Adrenal gland (tissue), 12 donors: ENCODE results near the gene PKDREJ. TPM values are rescaled to one million over a fixed set of nuclear protein-coding genes. Genes with fewer than 3 reads are reported as not detected.
A peak's percentile ranks its signal among the peaks of the same experiment; 100 is the strongest.

Experiments
- DNase-seq, 7 donors: peaks; one replicate each; pipeline ENCODE4 v3.0.0-alpha.2; 2019 to 2020
- H3K27ac ChIP-seq, 5 donors: fragments of 200-600 bp; sonication (generic) in 4 of 5; 1 replicate in 3 of 5; 2 replicates in 2 of 5; pipeline versions ENCODE4 v1.5.1 to v1.8.0; 2016 to 2020; ENCODE audit warnings: mild to moderate bottlenecking in 1 of 5
- H3K27me3 ChIP-seq: fragments of 200-600 bp; 2 replicates; pipeline ENCODE4 v1.8.0; 2021
- H3K36me3 ChIP-seq, 2 donors: fragments of 200-600 bp; replicated peaks in 1 of 2; 1 replicate in 1 of 2; 2 replicates in 1 of 2; pipeline versions ENCODE4 v1.5.1 to v1.8.0; 2018 to 2022
- H3K4me1 ChIP-seq, 2 donors: fragments of 200-600 bp; replicated peaks in 1 of 2; 1 replicate in 1 of 2; 2 replicates in 1 of 2; pipeline versions ENCODE4 v1.5.1 to v1.8.0; 2018 to 2021
- H3K4me3 ChIP-seq, 4 donors: fragments of 200-600 bp; sonication (generic) in 3 of 4; one replicate each; pipeline ENCODE4 v1.5.1; 2016 to 2018
- H3K9me3 ChIP-seq, 3 donors: fragments of 200-600 bp; sonication (generic) in 1 of 3; replicated peaks in 1 of 3; 1 replicate in 2 of 3; 2 replicates in 1 of 3; pipeline versions ENCODE4 v1.5.1 to v1.8.0; 2016 to 2021
- POLR2A ChIP-seq, 2 donors: fragments of 450-650 bp; IDR thresholded peaks; one replicate each; pipeline ENCODE4 v1.6.1; 2017; ENCODE audit warnings: antibody characterized with exemption in 2 of 2, mild to moderate bottlenecking in 2 of 2, moderate library complexity in 1 of 2
- WGBS, 4 donors: extraction: QIAGEN DNeasy Blood & Tissue Kit in 2 of 4; methylation state at CpG; one replicate each; pipeline versions ENCODE4 v1.1.5 to v1.1.7; 2013 to 2017; 5-methylcytosine and 5-hydroxymethylcytosine counted together
- intact Hi-C, 2 donors: fragments of 100-400 bp; cut with DNase I; formaldehyde crosslinking; loops; one replicate each; pipeline versions ENCODE4 v1.14.1 to v1.15.0; 2022 to 2023
- polyA plus RNA-seq, 3 donors: library from polyadenylated mRNA; stranded (reverse); fragments of 200-250 nt in 2 of 3; fragments of 350-450 nt in 1 of 3; fragmentation: Illumina TruSeq in 1 of 3; extraction: RNeasy Lipid Tissue Mini Kit (QIAGEN cat#74804) in 1 of 3; gene quantifications; one replicate each; pipeline ENCODE4 v1.2.3, GENCODE V29; 2013 to 2014
- total RNA-seq, 9 donors: library from RNA; depleted of rRNA in 4 of 9; stranded (reverse); fragments of >200 nt in 4 of 9; fragments of 120-200 nt in 1 of 9; fragmentation: NEBNext Ultra II Directional in 1 of 9; extraction: Animal tissue kit (Norgen Biotek cat#: 25700) in 1 of 9; gene quantifications; one replicate each; pipeline versions ENCODE4 v1.1.0 to v1.2.4, GENCODE V29; 2013 to 2023
- TF ChIP-seq, protein P1 (sequence below), 6 experiments: fragments of 450-650 bp in 4 of 6; fragments of 200-600 bp in 2 of 6; sonication (generic) in 1 of 6; IDR thresholded peaks; 1 replicate in 5 of 6; 2 replicates in 1 of 6; pipeline versions ENCODE4 v1.5.1 to v1.8.0; 2016 to 2021; ENCODE audit warnings: antibody characterized with exemption in 6 of 6, mild to moderate bottlenecking in 2 of 6, moderate library complexity in 1 of 6
- donor health status: healthy with polysubstance abuse.
- donor health status: Bipolar disorder and iron deficiency.
- donor health status: DM: yes; HTN: yes; CAD: no.
- donor health status: DM: no; HTN: no; CAD: no.
- donor health status: DM: no; HTN: no; CAD: no.
- donor health status: DM: yes; HTN: yes; CAD: no.

PKDREJ gene
- total and polyA plus RNA-seq, 12 donors: under 0.01 to 0.11 (median 0.05) TPM; not detected in 2

DNA sequence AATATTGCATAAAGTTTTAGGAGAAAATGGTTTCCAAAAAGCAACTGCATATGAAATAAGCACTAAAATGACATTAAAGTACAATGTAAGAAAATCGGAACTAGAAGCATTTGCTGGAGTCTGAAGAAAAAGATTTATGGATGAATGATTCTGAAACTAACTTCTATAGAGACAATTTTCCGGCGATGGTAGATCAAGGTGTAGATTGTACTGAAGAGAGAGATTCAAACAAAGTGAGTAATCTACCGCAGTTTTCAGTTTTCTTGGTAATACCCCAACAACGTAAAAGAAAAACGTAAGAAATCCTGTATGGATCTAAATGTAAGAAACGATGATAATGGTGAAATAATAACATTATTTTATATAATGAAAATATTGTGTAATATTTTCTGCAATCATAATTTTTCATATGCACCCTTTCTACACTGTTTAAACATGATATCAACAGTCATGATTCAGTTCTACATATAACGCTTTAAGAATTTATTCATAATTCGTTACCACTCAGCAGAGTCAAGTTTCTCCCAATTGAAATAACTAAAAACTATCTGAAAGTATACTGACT is 11.2 kb downstream of the PKDREJ start:
- H3K4me1 ChIP-seq: peaks cover 7 to 31% of the 10 kb centered on the region in 2 donors
- H3K9me3 ChIP-seq: no peaks in the 10 kb centered on the region
- intact Hi-C loops: loop anchor here in 1 of 2 donors (10.0 kb wide), 1 partner anchor 127 kb away; no protein-coding TSS in a partner anchor
- no peak for DNase-seq
- no peaks in the 10 kb centered on the region for H3K36me3 ChIP-seq
- 91 to 95% (median 94%) methylated on average over 9 of the region's 9 CpGs for WGBS, 4 donors
- no peak overlapping the region for H3K4me3 ChIP-seq
- TF ChIP-seq POLR2A (IDR thresholded peaks at IDR 0.05): no peak
- TF ChIP-seq, protein P1, sequence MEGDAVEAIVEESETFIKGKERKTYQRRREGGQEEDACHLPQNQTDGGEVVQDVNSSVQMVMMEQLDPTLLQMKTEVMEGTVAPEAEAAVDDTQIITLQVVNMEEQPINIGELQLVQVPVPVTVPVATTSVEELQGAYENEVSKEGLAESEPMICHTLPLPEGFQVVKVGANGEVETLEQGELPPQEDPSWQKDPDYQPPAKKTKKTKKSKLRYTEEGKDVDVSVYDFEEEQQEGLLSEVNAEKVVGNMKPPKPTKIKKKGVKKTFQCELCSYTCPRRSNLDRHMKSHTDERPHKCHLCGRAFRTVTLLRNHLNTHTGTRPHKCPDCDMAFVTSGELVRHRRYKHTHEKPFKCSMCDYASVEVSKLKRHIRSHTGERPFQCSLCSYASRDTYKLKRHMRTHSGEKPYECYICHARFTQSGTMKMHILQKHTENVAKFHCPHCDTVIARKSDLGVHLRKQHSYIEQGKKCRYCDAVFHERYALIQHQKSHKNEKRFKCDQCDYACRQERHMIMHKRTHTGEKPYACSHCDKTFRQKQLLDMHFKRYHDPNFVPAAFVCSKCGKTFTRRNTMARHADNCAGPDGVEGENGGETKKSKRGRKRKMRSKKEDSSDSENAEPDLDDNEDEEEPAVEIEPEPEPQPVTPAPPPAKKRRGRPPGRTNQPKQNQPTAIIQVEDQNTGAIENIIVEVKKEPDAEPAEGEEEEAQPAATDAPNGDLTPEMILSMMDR (IDR thresholded peaks at IDR 0.05): no peak
- H3K27me3 ChIP-seq: no peaks in the 10 kb centered on the region
- no peak overlapping the region for H3K27ac ChIP-seq

DNA sequence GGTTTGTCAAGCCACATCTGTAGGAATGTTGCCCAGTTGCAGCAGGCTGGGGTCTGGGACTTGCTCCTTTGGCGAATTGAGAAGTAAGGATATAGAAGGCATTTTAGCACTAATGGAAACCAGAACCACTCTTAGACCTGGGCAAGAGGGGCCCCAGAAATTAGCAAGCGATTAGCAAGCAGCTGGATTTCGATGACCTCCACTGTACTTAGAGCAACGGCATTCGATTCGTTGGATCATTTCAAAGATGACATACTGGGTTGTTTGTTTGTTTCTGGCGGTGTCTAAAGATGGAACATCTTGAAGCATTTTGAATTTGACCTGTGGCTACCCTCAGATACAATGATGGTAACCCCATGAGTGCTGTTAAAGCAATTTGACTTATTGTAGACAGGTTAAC is 11.9 kb downstream of the PKDREJ start:
- H3K4me1 ChIP-seq: peaks cover 7 to 31% of the 10 kb centered on the region in 2 donors
- 75 to 94% (median 86%) methylated on average over 7 of the region's 7 CpGs for WGBS, 4 donors

DNA sequence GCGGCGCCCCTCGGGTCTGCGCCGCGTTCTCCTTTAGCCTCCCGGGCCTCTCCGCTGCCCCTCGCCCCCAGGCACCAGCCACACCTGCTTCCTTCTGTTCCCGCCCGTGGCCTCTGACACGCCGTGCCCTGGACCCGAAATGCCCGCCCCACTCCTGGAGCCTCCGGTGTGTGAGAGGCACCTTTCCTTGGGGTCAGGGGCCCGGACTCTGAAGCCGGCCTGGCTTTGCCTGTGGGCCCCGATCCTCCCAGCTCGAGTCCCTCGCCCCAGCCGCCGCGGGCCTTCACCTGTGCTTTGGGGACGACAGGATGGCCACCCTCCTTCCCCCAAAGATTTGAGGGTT is 12.4 kb downstream of the PKDREJ start:
- 0 to 18% (median 13%) methylated on average over 2 to 25 of the region's 25 CpGs; no CpG with 5 or more reads in 1 of the 4 donors for WGBS, 4 donors
- peak overlapping the region in 2 of 4 donors; percentile 69 to 83 for H3K4me3 ChIP-seq
- H3K36me3 ChIP-seq: no peaks in the 10 kb centered on the region
- DNase-seq: no peak
- peaks cover 7 to 32% of the 10 kb centered on the region in 2 donors for H3K4me1 ChIP-seq
- H3K27me3 ChIP-seq: no peaks in the 10 kb centered on the region
- H3K9me3 ChIP-seq: no peaks in the 10 kb centered on the region
- intact Hi-C loops: loop anchor here in 1 of 2 donors (10.0 kb wide), 1 partner anchor 126 kb away; no protein-coding TSS in a partner anchor
- peak overlapping the region in 3 of 5 donors; percentile 83 to 91 (median 85) for H3K27ac ChIP-seq
- TF ChIP-seq, protein P1 (IDR thresholded peaks at IDR 0.05): no peak
- no peak for TF ChIP-seq POLR2A (IDR thresholded peaks at IDR 0.05)

More for the DNA sequence above, 11.9 kb downstream of the PKDREJ start:
- Histone ChIP-seq H3K4me3 (peak overlapping the region in 1 of 4 donors; percentile 83), H3K36me3 (no peaks in the 10 kb centered on the region), H3K9me3 (no peaks in the 10 kb centered on the region), H3K27ac (no peak overlapping the region), H3K27me3 (no peaks in the 10 kb centered on the region)
- no peak for TF ChIP-seq POLR2A (IDR thresholded peaks at IDR 0.05)
- TF ChIP-seq, protein P1 (IDR thresholded peaks at IDR 0.05): no peak
- intact Hi-C loops: loop anchor here in 1 of 2 donors (10.0 kb wide), 1 partner anchor 126 kb away; no protein-coding TSS in a partner anchor
- no peak for DNase-seq

DNA sequence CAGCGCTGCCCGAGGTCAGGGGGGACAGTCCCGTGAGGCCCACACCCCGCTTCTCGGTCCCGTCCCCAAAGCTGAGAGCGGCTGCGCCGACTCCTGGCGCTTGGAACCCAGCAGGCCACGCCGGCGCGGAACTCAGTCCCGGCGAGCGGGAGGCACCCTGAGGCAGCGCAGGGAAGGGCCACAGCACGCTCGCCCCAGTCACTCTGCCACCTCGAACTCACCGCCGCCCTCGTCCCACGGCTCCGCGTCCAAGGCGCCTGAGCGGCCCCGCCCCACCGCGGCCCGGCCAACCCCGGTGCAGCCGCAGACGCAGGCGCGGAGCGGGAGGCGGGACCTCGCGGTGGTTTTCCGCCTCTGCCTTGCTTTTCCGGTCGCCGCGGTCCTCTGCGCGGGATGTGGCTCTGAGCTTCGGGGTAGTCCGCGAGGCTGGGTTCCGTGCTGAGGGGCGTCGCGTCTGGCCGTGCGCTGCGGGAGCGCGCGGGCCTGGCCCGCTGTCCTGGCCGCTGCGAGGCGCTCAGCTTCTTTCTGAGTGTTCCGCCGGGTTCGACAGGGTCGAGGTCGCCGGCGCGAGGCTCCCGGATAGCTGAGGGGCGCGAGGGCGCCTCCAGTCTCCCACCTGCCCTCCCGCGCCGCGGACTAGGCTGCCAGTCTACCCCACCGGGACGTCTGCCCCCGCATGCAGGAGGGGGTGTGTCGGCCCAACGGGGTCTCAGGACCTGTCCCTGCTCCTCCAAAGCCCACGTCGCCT is 12.9 kb downstream of the PKDREJ start, which contains the start of gene CDPF1:
Gene CDPF1, minus strand, starts transcription at position 259 of the 748 bp plus-strand sequence. CDS start 2,009 bp downstream, outside the sequence.
- Histone ChIP-seq H3K36me3 (no peaks in the 10 kb centered on the region), H3K27me3 (no peaks in the 10 kb centered on the region), H3K27ac (peak within 1 kb of the TSS; percentile 54 to 91 (median 83)), H3K4me1 (peaks cover 7 to 38% of the 10 kb centered on the region in 2 donors), H3K9me3 (no peaks in the 10 kb centered on the region), H3K4me3 (peak within 1 kb of the TSS in 3 of 4 donors; percentile 69 to 83 (median 71))
- DNase-seq: peak; percentile 87 to 94 (median 91)
- 0% methylated on average over 3 to 89 of the region's 89 CpGs; no CpG with 5 or more reads in 1 of the 4 donors for WGBS, 4 donors
- intact Hi-C loops: loop anchor here in 1 of 2 donors (10.0 kb wide), 1 partner anchor 125 kb away; no protein-coding TSS in a partner anchor
- TF ChIP-seq, protein P1 (IDR thresholded peaks at IDR 0.05): peak in 1 of 6 experiments; percentile 27
- TF ChIP-seq POLR2A (IDR thresholded peaks at IDR 0.05): peak in 1 of 2 donors; percentile 91
